Tibial nerve (tissue), 3 donors: Measurements from ENCODE around the gene USP22.

Source experiments
- POLR2A ChIP-seq, 2 donors: fragments of 450-650 bp; IDR thresholded peaks; one replicate each; pipeline ENCODE4 v1.6.1; 2017; ENCODE audit warnings: antibody characterized with exemption in 2 of 2, mild to moderate bottlenecking in 2 of 2, moderate library complexity in 2 of 2
- TF ChIP-seq, protein P1 (sequence below), 5 experiments: fragments of 200-600 bp in 3 of 5; fragments of 450-650 bp in 2 of 5; sonication (generic) in 3 of 5; IDR thresholded peaks; one replicate each; pipeline ENCODE4 v1.5.1; 2016 to 2019; ENCODE audit warnings: antibody characterized with exemption in 5 of 5, mild to moderate bottlenecking in 3 of 5, moderate library complexity in 2 of 5

GRCh38 chr17:21082001-21082436 lies 39.2 kb upstream of the USP22 start:
- TF ChIP-seq, protein P1, sequence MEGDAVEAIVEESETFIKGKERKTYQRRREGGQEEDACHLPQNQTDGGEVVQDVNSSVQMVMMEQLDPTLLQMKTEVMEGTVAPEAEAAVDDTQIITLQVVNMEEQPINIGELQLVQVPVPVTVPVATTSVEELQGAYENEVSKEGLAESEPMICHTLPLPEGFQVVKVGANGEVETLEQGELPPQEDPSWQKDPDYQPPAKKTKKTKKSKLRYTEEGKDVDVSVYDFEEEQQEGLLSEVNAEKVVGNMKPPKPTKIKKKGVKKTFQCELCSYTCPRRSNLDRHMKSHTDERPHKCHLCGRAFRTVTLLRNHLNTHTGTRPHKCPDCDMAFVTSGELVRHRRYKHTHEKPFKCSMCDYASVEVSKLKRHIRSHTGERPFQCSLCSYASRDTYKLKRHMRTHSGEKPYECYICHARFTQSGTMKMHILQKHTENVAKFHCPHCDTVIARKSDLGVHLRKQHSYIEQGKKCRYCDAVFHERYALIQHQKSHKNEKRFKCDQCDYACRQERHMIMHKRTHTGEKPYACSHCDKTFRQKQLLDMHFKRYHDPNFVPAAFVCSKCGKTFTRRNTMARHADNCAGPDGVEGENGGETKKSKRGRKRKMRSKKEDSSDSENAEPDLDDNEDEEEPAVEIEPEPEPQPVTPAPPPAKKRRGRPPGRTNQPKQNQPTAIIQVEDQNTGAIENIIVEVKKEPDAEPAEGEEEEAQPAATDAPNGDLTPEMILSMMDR (IDR thresholded peaks at IDR 0.05), result no peak
- no peak for TF ChIP-seq POLR2A (IDR thresholded peaks at IDR 0.05)
